ENCODE results near the gene MGLL. TPM values are rescaled to one million over a fixed set of nuclear protein-coding genes. Genes with fewer than 3 reads are reported as not detected.

Gene MGLL
- polyA plus RNA-seq, 1 donor from 2014 or later: 8.6 TPM

- Mint-ChIP-seq H3K9me3 (no peaks in the 10 kb centered on the region), H3K27ac (peak overlapping the region in 1 of 3 donors; percentile 34), H3K4me3 (peak overlapping the region in 1 of 4 donors; percentile 1), H3K36me3 (peaks cover 1% of the 10 kb centered on the region), H3K27me3 (peaks cover 1% of the 10 kb centered on the region), H3K4me1 (peaks cover under 1 to 14% (median 12%) of the 10 kb centered on the region in 3 donors)
Observed at GRCh38 chr3:127848131-127849129, 26.1 kb upstream of the MGLL start.

GRCh38 chr3:127847236-127847720, 25.0 kb upstream of the MGLL start:
- peaks cover 6 to 14% (median 12%) of the 10 kb centered on the region in 3 donors for H3K4me1 Mint-ChIP-seq
- H3K27me3 Mint-ChIP-seq: peaks cover 1% of the 10 kb centered on the region
- no peak overlapping the region for H3K4me3 Mint-ChIP-seq
- H3K27ac Mint-ChIP-seq: no peak overlapping the region
- H3K9me3 Mint-ChIP-seq: no peaks in the 10 kb centered on the region
- peaks cover 1% of the 10 kb centered on the region for H3K36me3 Mint-ChIP-seq

GRCh38 chr3:127846576-127846975, 24.3 kb upstream of the MGLL start:
- Mint-ChIP-seq H3K27me3 (peaks cover 1% of the 10 kb centered on the region), H3K36me3 (peaks cover 3% of the 10 kb centered on the region), H3K9me3 (no peaks in the 10 kb centered on the region), H3K4me3 (no peak overlapping the region), H3K27ac (no peak overlapping the region), H3K4me1 (peaks cover 6 to 14% (median 14%) of the 10 kb centered on the region in 3 donors)

- H3K27me3 Mint-ChIP-seq: peaks cover 1% of the 10 kb centered on the region
- no peak overlapping the region for H3K27ac Mint-ChIP-seq
- H3K9me3 Mint-ChIP-seq: no peaks in the 10 kb centered on the region
- H3K36me3 Mint-ChIP-seq: peaks cover 3% of the 10 kb centered on the region
- H3K4me3 Mint-ChIP-seq: peak overlapping the region in 1 of 4 donors; percentile 18
- H3K4me1 Mint-ChIP-seq: peaks cover 6 to 17% (median 14%) of the 10 kb centered on the region in 3 donors
Observed at GRCh38 chr3:127844326-127844942, 22.1 kb upstream of the MGLL start.

- peaks cover 0 to 5% (median 3%) of the 10 kb centered on the region in 3 donors for H3K9me3 Mint-ChIP-seq
- peaks cover 11 to 24% (median 21%) of the 10 kb centered on the region in 3 donors for H3K4me1 Mint-ChIP-seq
- H3K36me3 Mint-ChIP-seq: peaks cover 2% of the 10 kb centered on the region
- no peaks in the 10 kb centered on the region for H3K27me3 Mint-ChIP-seq
- H3K4me3 Mint-ChIP-seq: no peak overlapping the region
- H3K27ac Mint-ChIP-seq: no peak overlapping the region
Observed at GRCh38 chr3:127840671-127841070, 18.4 kb upstream of the MGLL start.

GRCh38 chr3:127839099-127839498, 16.8 kb upstream of the MGLL start:
- no peak overlapping the region for H3K27ac Mint-ChIP-seq
- peaks cover 20 to 23% (median 23%) of the 10 kb centered on the region in 3 donors for H3K4me1 Mint-ChIP-seq
- H3K9me3 Mint-ChIP-seq: peaks cover 0 to 5% (median 3%) of the 10 kb centered on the region in 3 donors
- no peaks in the 10 kb centered on the region for H3K27me3 Mint-ChIP-seq
- H3K4me3 Mint-ChIP-seq: no peak overlapping the region
- peaks cover 2% of the 10 kb centered on the region for H3K36me3 Mint-ChIP-seq

GRCh38 chr3:127835993-127836882, 13.9 kb upstream of the MGLL start:
- peak overlapping the region in 1 of 4 donors; percentile 52 for H3K4me3 Mint-ChIP-seq
- H3K27ac Mint-ChIP-seq: peak overlapping the region in 2 of 3 donors; percentile 69 to 77
- H3K4me1 Mint-ChIP-seq: peaks cover 18 to 28% (median 20%) of the 10 kb centered on the region in 3 donors
- H3K36me3 Mint-ChIP-seq: peaks cover 4% of the 10 kb centered on the region
- peaks cover 0 to 5% (median 3%) of the 10 kb centered on the region in 3 donors for H3K9me3 Mint-ChIP-seq
- peaks cover 1% of the 10 kb centered on the region for H3K27me3 Mint-ChIP-seq

- peaks cover 1% of the 10 kb centered on the region for H3K27me3 Mint-ChIP-seq
- H3K9me3 Mint-ChIP-seq: peaks cover 1 to 14% (median 3%) of the 10 kb centered on the region in 3 donors
- H3K27ac Mint-ChIP-seq: peak overlapping the region in 2 of 3 donors; percentile 62 to 77
- H3K4me3 Mint-ChIP-seq: peak overlapping the region in 2 of 4 donors; percentile 49 to 66
- peaks cover 7% of the 10 kb centered on the region for H3K36me3 Mint-ChIP-seq
- peaks cover 17 to 28% (median 20%) of the 10 kb centered on the region in 3 donors for H3K4me1 Mint-ChIP-seq
Observed at GRCh38 chr3:127834771-127835170, 12.5 kb upstream of the MGLL start.

GRCh38 chr3:127833281-127834032, 11.1 kb upstream of the MGLL start:
- peaks cover 2 to 20% (median 7%) of the 10 kb centered on the region in 3 donors for H3K9me3 Mint-ChIP-seq
- peaks cover 7% of the 10 kb centered on the region for H3K36me3 Mint-ChIP-seq
- peak overlapping the region in 1 of 3 donors; percentile 9 for H3K27ac Mint-ChIP-seq
- peaks cover 1% of the 10 kb centered on the region for H3K27me3 Mint-ChIP-seq
- H3K4me1 Mint-ChIP-seq: peaks cover 17 to 28% (median 20%) of the 10 kb centered on the region in 3 donors
- no peak overlapping the region for H3K4me3 Mint-ChIP-seq

- H3K36me3 Mint-ChIP-seq: peaks cover 8% of the 10 kb centered on the region
- H3K4me1 Mint-ChIP-seq: peaks cover 11 to 28% (median 16%) of the 10 kb centered on the region in 3 donors
- H3K27me3 Mint-ChIP-seq: peaks cover 1% of the 10 kb centered on the region
- H3K4me3 Mint-ChIP-seq: peak overlapping the region in 1 of 4 donors; percentile 19
- peaks cover 2 to 20% (median 7%) of the 10 kb centered on the region in 3 donors for H3K9me3 Mint-ChIP-seq
- peak overlapping the region in 1 of 3 donors; percentile 58 for H3K27ac Mint-ChIP-seq
Observed at GRCh38 chr3:127831723-127832172, 9.4 kb upstream of the MGLL start.

- Mint-ChIP-seq H3K4me3 (no peak overlapping the region), H3K27ac (no peak overlapping the region), H3K4me1 (peaks cover 3 to 13% (median 4%) of the 10 kb centered on the region in 3 donors), H3K36me3 (peaks cover 9% of the 10 kb centered on the region), H3K27me3 (peaks cover 1% of the 10 kb centered on the region), H3K9me3 (peaks cover 2 to 23% (median 7%) of the 10 kb centered on the region in 3 donors)
Observed at GRCh38 chr3:127829537-127829936, 7.2 kb upstream of the MGLL start.

GRCh38 chr3:127827808-127828207, 5.5 kb upstream of the MGLL start:
- Mint-ChIP-seq H3K9me3 (peaks cover 2 to 23% (median 7%) of the 10 kb centered on the region in 3 donors), H3K4me3 (no peak overlapping the region), H3K4me1 (peaks cover 4 to 13% (median 6%) of the 10 kb centered on the region in 3 donors), H3K27ac (no peak overlapping the region), H3K27me3 (peaks cover 7% of the 10 kb centered on the region), H3K36me3 (peaks cover 6% of the 10 kb centered on the region)

GRCh38 chr3:127825756-127826155, 3.4 kb upstream of the MGLL start:
- Mint-ChIP-seq H3K27me3 (peaks cover 15% of the 10 kb centered on the region), H3K27ac (no peak overlapping the region), H3K4me1 (peaks cover 7 to 21% (median 16%) of the 10 kb centered on the region in 3 donors), H3K9me3 (peaks cover 2 to 23% (median 5%) of the 10 kb centered on the region in 3 donors), H3K4me3 (peak overlapping the region in 1 of 4 donors; percentile 57), H3K36me3 (peaks cover 6% of the 10 kb centered on the region)
